DND-41 (cell line): ENCODE measurements around the gene TFB1M.

Source experiments
- ATAC-seq: fragments of 200-7000 bp; cut with Tn5 transposase; 3 replicates; pipeline ENCODE4 v1.9.1; 2021; ENCODE audit warnings: low read depth; ENCODE audit not compliant: insufficient read depth
- DNase-seq: peaks from one replicate; pipeline ENCODE4 v3.0.0-alpha.2; 2020
- H2AFZ ChIP-seq: 2 replicates; pipeline ENCODE4 v1.6.0; 2012; ENCODE audit warnings: low read depth, low read length
- H3K27ac ChIP-seq: 2 replicates; pipeline ENCODE4 v1.5.1; 2012; ENCODE audit warnings: low read length, inconsistent platforms
- H3K27me3 ChIP-seq: fragments of 200-600 bp; sonication (generic); 2 replicates; pipeline ENCODE4 v1.6.0; 2012; ENCODE audit warnings: low read length, mild to moderate bottlenecking, inconsistent platforms; ENCODE audit not compliant: insufficient read depth, poor library complexity
- H3K36me3 ChIP-seq: 2 replicates; pipeline ENCODE4 v1.5.1; 2012; ENCODE audit warnings: low read length, inconsistent platforms; ENCODE audit not compliant: insufficient read depth
- H3K4me1 ChIP-seq: 2 replicates; pipeline ENCODE4 v1.5.1; 2012; ENCODE audit warnings: mild to moderate bottlenecking, low read length; ENCODE audit not compliant: insufficient read depth
- H3K4me2 ChIP-seq: 2 replicates; pipeline ENCODE4 v1.6.0; 2012; ENCODE audit warnings: mild to moderate bottlenecking, moderate library complexity, low read length, inconsistent platforms; ENCODE audit not compliant: insufficient read depth
- H3K4me3 ChIP-seq, 2 experiments: fragments of 200-600 bp in 1 of 2; shearing (Covaris generic) in 1 of 2; 2 replicates each; pipeline ENCODE4 v1.5.1; 2012 to 2016; ENCODE audit warnings: inconsistent platforms in 2 of 2, low read length in 2 of 2, mild to moderate bottlenecking in 2 of 2, low read depth in 1 of 2, moderate library complexity in 1 of 2
- H3K79me2 ChIP-seq: 2 replicates; pipeline ENCODE4 v1.6.0; 2012; ENCODE audit warnings: low read length, inconsistent platforms; ENCODE audit not compliant: insufficient read depth
- H3K9ac ChIP-seq: 2 replicates; pipeline ENCODE4 v1.6.0; 2012; ENCODE audit warnings: low read depth, mild to moderate bottlenecking, inconsistent platforms, low read length, moderate library complexity
- H3K9me3 ChIP-seq: 2 replicates; pipeline ENCODE4 v1.5.1; 2012; ENCODE audit warnings: low read length, moderate library complexity, mild to moderate bottlenecking, inconsistent platforms; ENCODE audit not compliant: insufficient read depth, severe bottlenecking
- H4K20me1 ChIP-seq: 2 replicates; pipeline ENCODE4 v1.6.0; 2012; ENCODE audit warnings: low read length; ENCODE audit not compliant: insufficient read depth
- EZH2 ChIP-seq: IDR thresholded peaks from 3 replicates; pipeline ENCODE4 v1.6.1; 2012; ENCODE audit warnings: borderline replicate concordance, low read depth, mild to moderate bottlenecking, moderate library complexity, low read length, inconsistent platforms; ENCODE audit not compliant: severe bottlenecking
- TF ChIP-seq, protein P1 (sequence below): IDR thresholded peaks from 2 replicates; pipeline ENCODE4 v1.5.1; 2012; ENCODE audit warnings: borderline replicate concordance, low read length, moderate library complexity, mild to moderate bottlenecking; ENCODE audit not compliant: poor library complexity, severe bottlenecking; ENCODE audit errors: extremely low read depth

TFB1M gene

GRCh38 chr6:155297669-155298068 lies 16.6 kb downstream of the TFB1M start:
- H3K9me3 ChIP-seq: no peaks in the 10 kb centered on the region
- no peaks in the 10 kb centered on the region for H3K4me1 ChIP-seq
- H3K4me3 ChIP-seq: no peak overlapping the region
- DNase-seq: no peak
- H3K9ac ChIP-seq: no peak overlapping the region
- peaks cover 55% of the 10 kb centered on the region for H3K36me3 ChIP-seq
- H3K79me2 ChIP-seq: no peaks in the 10 kb centered on the region
- no peak overlapping the region for H3K4me2 ChIP-seq
- no peak overlapping the region for H3K27ac ChIP-seq
- no peak for TF ChIP-seq EZH2
- TF ChIP-seq, protein P1, sequence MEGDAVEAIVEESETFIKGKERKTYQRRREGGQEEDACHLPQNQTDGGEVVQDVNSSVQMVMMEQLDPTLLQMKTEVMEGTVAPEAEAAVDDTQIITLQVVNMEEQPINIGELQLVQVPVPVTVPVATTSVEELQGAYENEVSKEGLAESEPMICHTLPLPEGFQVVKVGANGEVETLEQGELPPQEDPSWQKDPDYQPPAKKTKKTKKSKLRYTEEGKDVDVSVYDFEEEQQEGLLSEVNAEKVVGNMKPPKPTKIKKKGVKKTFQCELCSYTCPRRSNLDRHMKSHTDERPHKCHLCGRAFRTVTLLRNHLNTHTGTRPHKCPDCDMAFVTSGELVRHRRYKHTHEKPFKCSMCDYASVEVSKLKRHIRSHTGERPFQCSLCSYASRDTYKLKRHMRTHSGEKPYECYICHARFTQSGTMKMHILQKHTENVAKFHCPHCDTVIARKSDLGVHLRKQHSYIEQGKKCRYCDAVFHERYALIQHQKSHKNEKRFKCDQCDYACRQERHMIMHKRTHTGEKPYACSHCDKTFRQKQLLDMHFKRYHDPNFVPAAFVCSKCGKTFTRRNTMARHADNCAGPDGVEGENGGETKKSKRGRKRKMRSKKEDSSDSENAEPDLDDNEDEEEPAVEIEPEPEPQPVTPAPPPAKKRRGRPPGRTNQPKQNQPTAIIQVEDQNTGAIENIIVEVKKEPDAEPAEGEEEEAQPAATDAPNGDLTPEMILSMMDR: no peak
- H2AFZ ChIP-seq: no peak overlapping the region
- no peak for ATAC-seq
- H3K27me3 ChIP-seq: no peaks in the 10 kb centered on the region
- H4K20me1 ChIP-seq: peaks cover 7% of the 10 kb centered on the region; the same call in 1 of the 2 replicates

- ATAC-seq: no peak
- H3K4me3 ChIP-seq: no peak overlapping the region
- no peaks in the 10 kb centered on the region for H3K4me1 ChIP-seq
- no peak overlapping the region for H3K4me2 ChIP-seq
- peaks cover 70% of the 10 kb centered on the region for H3K36me3 ChIP-seq
- no peaks in the 10 kb centered on the region for H3K27me3 ChIP-seq
- DNase-seq: no peak
- no peaks in the 10 kb centered on the region for H3K9me3 ChIP-seq
- peaks cover 2% of the 10 kb centered on the region; the same call in 1 of the 2 replicates for H3K79me2 ChIP-seq
- peaks cover 2% of the 10 kb centered on the region for H4K20me1 ChIP-seq
- no peak for TF ChIP-seq EZH2
- TF ChIP-seq, protein P1: no peak
- no peak overlapping the region for H3K9ac ChIP-seq
- H3K27ac ChIP-seq: no peak overlapping the region
- H2AFZ ChIP-seq: no peak overlapping the region
Observed at GRCh38 chr6:155292711-155293110, 21.6 kb downstream of the TFB1M start.

GRCh38 chr6:155291291-155291690 lies 23.0 kb downstream of the TFB1M start:
- H2AFZ ChIP-seq: no peak overlapping the region
- TF ChIP-seq, protein P1: no peak
- TF ChIP-seq EZH2: no peak
- no peaks in the 10 kb centered on the region; the same call in 1 of the 2 replicates for H4K20me1 ChIP-seq
- DNase-seq (no peak), ATAC-seq (no peak)
- H3K27ac ChIP-seq: no peak overlapping the region
- no peak overlapping the region for H3K4me3 ChIP-seq
- H3K36me3 ChIP-seq: peaks cover 60% of the 10 kb centered on the region
- peaks cover 2% of the 10 kb centered on the region; the same call in 1 of the 2 replicates for H3K79me2 ChIP-seq
- H3K27me3 ChIP-seq: no peaks in the 10 kb centered on the region
- no peaks in the 10 kb centered on the region for H3K9me3 ChIP-seq
- no peak overlapping the region for H3K9ac ChIP-seq
- no peak overlapping the region for H3K4me2 ChIP-seq
- H3K4me1 ChIP-seq: no peaks in the 10 kb centered on the region

- Histone ChIP-seq H3K4me3 (no peak overlapping the region), H3K36me3 (peaks cover 58% of the 10 kb centered on the region), H3K4me2 (no peak overlapping the region), H3K4me1 (no peaks in the 10 kb centered on the region), H3K9me3 (no peaks in the 10 kb centered on the region), H2AFZ (no peak overlapping the region), H4K20me1 (no peaks in the 10 kb centered on the region; the same call in 1 of the 2 replicates), H3K79me2 (peaks cover 2% of the 10 kb centered on the region; the same call in 1 of the 2 replicates), H3K27me3 (no peaks in the 10 kb centered on the region), H3K9ac (no peak overlapping the region), H3K27ac (no peak overlapping the region)
- DNase-seq (no peak), ATAC-seq (no peak)
- TF ChIP-seq EZH2: no peak
- TF ChIP-seq, protein P1: no peak
Observed at GRCh38 chr6:155290491-155290890, 23.8 kb downstream of the TFB1M start.
